Activated T-cell treated with anti-CD3 and anti-CD28 coated beads for 48 hours (primary cell): ENCODE results near the gene RPL38.

Experiments used
- DNase-seq: peaks from one replicate; pipeline ENCODE4 v3.0.0-alpha.2; 2020; ENCODE audit warnings: low read depth

RPL38 gene

GRCh38 chr17:74211141-74211911, 7.8 kb downstream of the RPL38 start:
- DNase-seq = peak; percentile 34

- DNase-seq = no peak
Measured at GRCh38 chr17:74211912-74212208, 8.4 kb downstream of the RPL38 start.

GRCh38 chr17:74212209-74212912, 8.9 kb downstream of the RPL38 start:
- DNase-seq = peak; percentile 20

GRCh38 chr17:74212913-74213791, 9.7 kb downstream of the RPL38 start, which contains the start of gene TTYH2:
Gene TTYH2 (plus strand): TSS chr17:74213571. CDS start chr17:74213588, 17 bp downstream.
- DNase-seq = peak; percentile 75

GRCh38 chr17:74213861-74214391, 10.4 kb downstream of the RPL38 start:
- no peak for DNase-seq

GRCh38 chr17:74214484-74215341, 11.2 kb downstream of the RPL38 start:
- DNase-seq = no peak

GRCh38 chr17:74215342-74215727, 11.9 kb downstream of the RPL38 start:
- DNase-seq = no peak

- DNase-seq = no peak
Measured at GRCh38 chr17:74216505-74216904, 13.0 kb downstream of the RPL38 start.

GRCh38 chr17:74217037-74217730, 13.7 kb downstream of the RPL38 start:
- DNase-seq = no peak

- no peak for DNase-seq
Measured at GRCh38 chr17:74217888-74218287, 14.4 kb downstream of the RPL38 start.

- no peak for DNase-seq
Measured at GRCh38 chr17:74218436-74218835, 15.0 kb downstream of the RPL38 start.

GRCh38 chr17:74219576-74220133, 16.2 kb downstream of the RPL38 start:
- DNase-seq = no peak

- no peak for DNase-seq
Measured at GRCh38 chr17:74220219-74220618, 16.7 kb downstream of the RPL38 start.

GRCh38 chr17:74220946-74221818, 17.7 kb downstream of the RPL38 start:
- DNase-seq = no peak

GRCh38 chr17:74222399-74222798, 18.9 kb downstream of the RPL38 start:
- no peak for DNase-seq

- DNase-seq = no peak
Measured at GRCh38 chr17:74223901-74224300, 20.4 kb downstream of the RPL38 start.

- no peak for DNase-seq
Measured at GRCh38 chr17:74224959-74225725, 21.7 kb downstream of the RPL38 start.

GRCh38 chr17:74226252-74226651, 22.8 kb downstream of the RPL38 start:
- DNase-seq = no peak
